ENCODE data around the gene GTF2E1.
"Not testable (repeated sequence)": the region's sequence is repeated elsewhere in the genome, so short reads cannot be mapped to it uniquely, and the experiment has no call there.

GTF2E1 gene

DNA sequence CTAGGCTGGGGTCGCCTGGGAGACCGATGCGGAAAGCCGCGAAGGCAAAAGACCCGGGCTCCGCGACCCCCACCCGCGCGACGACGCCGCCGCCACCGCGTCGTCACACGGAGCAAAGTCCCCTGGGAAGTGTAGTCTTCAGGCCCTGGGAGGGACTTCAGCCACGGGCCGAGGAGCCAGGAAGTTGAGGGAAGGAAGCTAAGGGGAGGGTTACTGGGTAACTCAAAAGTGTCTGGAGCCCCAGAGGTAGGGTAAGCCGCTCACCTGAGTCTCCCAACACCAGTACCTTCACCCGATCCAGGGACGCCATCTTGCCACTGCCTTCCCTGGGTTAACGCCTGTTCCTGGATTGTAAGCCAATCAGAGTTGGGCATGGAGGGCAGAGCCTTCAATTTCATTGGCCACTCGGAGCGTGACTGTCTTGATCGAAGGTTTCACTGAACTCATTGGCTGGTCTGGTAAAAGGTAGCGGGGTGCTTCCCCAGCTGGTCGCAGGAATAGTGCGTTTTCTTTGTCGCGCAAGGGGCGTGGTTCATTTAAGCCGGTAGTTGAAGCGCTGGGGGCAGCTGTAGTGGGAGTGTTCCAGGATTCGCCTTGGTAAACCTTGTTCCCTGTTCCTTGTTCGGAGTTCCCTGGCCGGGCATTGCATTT, at the start of gene GTF2E1, which contains the start of gene RABL3:
Gene GTF2E1, plus strand, starts transcription at position 547 of the 651 bp plus-strand sequence. CDS start 7,809 bp downstream, outside the sequence.
Gene RABL3, minus strand, starts transcription at position 319 of the 651 bp plus-strand sequence. Its CDS starts 9 bp downstream, at position 310.
- peak; percentile 99 for DNase-seq

DNA sequence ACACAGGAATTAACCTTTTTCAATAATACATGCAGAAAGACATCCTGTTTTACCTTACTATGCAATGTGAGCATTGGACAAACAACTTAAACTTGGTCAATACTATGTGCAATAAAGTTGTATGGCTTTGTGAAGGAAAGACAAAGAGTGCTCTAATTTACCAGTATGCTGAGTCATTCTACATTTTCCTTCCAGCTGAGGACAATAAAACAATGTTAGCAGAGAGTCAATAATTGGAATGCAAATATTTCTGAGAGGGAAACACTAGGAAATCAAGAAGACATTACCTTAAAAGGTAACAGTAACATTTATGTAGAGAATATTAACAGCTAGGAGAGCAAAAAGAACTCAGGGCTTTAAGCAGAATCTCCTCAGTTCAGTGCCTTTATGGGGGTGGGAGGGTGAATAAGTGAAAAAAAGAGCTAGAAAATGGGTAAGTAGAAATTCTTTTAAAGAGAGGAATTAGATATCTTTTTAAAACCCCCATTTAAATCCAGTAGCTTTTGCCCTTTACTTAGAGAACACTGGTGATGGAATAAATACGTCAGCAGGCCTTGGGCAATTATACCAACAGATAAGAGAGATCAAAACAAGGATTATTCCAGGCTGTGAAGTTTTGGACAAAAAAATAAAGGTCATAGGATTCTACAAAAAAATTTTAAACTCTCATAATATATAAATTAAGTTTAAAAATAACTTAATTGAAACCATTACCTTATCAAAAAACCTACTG, 48.9 kb upstream of the GTF2E1 start:
- peak; percentile 49 for DNase-seq

DNA sequence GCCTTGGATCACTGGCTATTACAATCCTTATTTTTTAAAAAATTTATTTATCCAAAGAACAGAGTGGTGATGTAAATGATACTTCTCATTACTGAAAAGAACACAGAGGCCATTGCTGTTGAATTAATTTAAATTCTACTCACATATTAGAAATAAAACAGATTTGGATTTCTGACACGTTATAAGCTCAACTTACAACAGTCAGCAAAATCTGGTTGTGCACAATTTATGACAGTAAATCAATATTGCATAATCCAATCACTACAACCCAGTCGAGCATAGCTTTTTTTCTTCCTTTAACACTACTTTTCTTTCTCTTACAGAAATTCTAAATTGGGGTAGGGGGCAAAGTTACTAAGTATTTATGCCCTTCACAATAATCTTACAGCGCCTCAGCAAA, 43.2 kb upstream of the GTF2E1 start:
- DNase-seq: no peak

DNA sequence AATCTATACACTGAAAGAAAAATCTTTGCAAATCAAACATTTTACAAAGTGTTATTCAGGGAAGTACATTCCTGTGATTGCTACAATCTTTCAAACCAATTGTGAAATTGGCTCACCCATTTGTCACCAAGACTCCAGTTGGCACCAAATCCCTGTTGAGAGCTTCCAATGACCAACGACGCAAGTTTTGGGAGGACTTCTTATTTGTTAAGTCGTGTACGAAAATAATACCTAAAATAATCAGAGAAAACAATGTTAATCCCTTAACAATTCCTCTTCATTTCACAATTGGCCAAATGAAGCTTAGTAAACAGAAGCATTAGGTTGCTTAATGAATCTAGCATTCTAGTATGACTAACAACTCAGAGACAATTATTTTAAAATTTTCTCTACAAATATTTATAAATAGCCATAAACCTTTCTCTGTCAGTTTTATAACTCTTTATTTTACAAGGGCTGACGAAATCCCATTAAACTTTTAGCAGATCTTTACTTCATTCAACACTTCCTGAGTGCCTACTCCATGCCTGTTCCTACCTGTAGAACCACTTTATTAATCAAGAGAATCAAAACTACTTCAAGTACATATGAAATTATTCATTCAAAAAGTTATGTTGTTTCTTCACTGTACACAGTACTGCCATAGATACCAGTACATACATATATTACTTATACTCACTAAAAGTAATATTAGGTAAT, 36.5 kb upstream of the GTF2E1 start:
- no peak for DNase-seq

DNA sequence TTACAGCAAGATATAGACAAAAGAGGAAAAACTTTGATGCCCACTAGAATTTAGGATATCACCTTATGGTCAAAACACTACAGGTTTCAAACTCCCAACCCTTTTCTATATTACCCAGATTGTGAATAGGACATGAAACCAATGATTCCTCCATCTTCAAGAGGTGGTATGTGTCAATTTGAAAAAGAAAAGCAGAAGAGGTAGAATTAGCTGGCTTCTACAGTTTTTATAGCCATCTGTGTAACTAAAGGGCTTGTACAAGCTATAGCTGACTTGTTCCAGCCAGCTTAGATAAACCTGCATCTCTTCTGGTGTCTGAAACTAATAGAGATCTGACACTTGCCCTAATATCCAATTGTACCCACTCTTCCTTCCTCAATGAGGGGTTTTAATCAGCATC, 35.6 kb upstream of the GTF2E1 start:
- no peak for DNase-seq

DNA sequence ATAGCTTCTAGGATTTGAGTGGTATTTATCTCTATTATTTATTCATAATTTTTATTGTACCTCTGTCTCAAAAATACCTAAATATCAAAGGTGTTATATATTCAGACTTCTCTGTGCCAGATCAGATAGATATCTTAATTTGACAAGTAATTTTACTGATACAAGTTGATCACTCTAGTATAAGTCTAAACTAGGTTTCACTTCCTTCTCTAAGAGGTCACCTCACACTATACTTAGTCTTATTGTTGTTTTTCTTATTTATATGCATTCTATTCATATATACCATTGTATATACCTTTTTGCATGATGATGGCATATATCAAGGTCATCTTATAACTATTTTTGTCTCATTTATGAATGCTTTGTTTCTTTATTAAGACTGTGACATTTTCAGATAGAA, 34.1 kb upstream of the GTF2E1 start:
- DNase-seq: no peak

DNA sequence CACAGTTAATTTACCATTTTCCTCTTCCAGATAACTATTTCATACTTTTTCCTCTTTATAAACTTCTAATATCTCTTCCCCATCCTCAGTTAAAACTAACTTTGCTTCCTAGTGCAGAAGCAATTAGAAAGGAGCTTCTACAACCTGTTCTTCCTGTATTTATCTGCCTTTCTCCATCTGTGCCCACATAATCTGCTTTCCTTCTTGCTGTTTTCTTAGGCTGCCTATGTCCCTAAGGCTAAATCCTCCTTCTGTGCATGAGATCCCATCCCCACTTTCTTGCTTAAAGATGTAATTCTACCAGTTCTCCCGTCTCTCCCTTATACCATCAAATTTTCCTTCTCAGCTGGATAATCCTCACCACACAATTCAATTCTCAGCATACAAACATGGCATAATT, 32.2 kb upstream of the GTF2E1 start:
- no peak for DNase-seq

DNA sequence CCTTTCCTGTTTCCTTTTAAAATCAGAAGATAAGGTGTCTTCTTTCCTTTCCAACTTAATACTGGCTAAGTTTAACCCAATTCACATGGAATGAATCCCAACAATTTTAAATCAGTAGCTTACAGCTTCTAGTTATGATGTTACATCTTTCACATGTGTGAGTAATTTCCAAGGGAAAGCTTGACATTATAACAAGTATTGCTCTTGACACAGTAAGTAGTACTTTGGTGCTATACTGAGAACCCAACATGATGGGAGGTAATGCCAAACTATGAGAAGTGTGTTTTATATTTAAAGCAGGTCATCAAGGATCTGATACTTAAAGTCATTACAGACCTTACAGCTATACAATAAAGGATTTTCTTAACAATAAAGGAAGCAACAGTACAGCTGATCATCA, 29.3 kb upstream of the GTF2E1 start:
- DNase-seq: no peak

DNA sequence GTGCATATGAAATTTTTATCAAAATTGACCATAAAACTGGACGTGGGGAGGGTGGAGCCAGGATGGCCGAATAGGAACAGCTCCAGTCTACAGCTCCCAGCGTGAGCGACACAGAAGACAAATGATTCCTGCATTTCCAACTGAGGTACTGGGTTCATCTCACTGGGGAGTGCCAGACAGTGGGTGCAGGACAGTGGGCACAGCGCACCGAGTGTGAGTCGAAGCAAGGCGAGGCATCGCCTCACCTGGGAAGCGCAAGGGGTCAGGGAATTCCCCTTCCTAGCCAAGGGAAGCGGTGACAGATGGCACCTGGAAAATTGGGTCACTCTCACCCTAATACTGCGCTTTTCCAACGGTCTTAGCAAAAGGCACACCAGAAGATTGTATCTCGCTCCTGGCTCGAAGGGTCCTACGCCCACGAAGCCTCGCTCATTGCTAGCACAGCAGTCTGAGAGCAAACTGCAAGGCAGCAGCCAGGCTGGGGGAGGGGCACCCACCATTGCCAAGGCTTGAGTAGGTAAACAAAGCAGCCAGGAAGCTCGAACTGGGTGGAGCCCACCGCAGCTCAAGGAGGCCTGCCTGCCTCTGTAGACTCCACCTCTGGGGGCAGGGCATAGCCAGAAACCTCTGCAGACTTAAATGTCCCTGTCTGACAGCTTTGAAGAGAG, 23.2 kb upstream of the GTF2E1 start:
- DNase-seq: not testable (repeated sequence)

DNA sequence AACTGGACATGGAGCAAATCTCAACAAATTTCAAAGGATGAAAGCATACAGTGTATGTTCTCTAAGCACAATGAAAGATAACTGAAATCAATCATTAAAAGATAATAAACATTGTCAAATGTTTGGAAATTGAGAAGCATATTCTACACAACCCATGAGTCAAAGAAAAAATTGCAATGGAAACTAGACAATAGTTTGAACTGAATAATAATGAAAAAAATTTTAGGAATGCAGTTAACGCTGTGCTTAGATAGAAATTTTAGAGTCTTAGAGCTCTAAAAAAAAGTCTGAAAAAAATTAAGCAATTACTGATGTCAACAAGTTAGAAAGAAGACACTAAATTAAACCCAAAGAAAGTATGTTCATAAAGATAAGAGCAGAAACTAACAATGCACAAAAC, 15.8 kb upstream of the GTF2E1 start:
- DNase-seq: no peak

DNA sequence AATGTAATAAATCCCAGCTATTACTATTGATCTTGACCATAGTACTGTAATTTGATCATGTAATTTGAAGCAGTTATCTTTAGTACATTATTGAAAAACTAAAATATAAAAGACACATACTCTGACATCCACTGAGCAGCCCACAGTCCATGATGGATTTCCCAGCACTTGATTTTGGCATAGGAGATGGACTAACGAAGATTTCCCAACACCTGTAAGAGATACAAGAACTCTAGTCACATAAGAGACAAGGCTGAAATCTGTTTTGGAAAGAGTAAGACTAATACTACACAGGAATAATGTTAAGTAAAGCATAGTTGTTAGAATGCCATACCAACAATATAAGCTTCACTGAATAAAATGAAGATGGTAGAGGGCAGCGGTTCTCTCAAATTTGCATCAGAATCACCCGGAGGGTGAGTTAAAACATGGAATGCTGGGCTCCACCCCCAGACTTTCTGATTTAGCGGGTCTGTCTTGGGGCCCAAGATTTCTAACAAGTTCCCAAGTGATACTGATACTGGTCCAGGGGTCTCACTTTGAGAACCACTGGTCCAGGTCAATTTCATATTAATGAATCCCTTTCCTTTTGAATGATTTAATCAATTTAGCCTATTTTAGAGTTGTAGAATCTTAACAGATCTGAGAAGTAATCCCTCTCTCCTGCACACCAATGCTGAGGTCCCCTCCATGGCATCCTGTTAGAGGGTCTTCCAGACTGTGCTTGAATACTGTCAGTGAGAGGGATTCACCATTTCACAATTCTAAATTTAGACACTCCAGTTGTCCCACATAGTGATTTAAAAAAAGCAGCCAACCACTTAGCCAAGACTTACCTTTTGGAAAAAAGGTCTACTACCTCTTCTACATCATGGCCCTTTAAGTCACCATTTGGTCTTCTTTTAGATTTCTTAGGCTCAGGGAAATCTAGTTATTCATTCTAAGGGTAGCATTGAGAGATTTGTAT, 11.7 kb upstream of the GTF2E1 start:
- DNase-seq: no peak

DNA sequence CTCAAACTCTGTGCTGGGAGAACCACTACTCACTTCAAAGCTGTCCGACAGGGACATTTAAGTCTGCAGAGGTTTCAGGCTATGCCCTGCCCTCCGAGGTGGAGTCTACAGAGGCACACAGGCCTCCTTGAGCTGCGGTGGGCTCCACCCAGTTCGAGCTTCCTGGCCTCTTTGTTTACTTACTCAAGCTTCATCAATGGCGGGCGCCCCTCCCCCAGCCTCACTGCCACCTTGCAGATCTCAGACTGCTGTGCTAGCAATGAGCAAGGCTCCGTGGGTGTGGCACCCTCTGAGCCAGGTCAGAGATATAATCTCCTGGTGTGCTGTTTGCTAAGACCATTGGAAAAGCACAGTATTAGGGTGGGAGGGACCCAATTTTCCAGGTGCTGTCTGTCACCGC, 4.5 kb upstream of the GTF2E1 start:
- DNase-seq: not testable (repeated sequence)

DNA sequence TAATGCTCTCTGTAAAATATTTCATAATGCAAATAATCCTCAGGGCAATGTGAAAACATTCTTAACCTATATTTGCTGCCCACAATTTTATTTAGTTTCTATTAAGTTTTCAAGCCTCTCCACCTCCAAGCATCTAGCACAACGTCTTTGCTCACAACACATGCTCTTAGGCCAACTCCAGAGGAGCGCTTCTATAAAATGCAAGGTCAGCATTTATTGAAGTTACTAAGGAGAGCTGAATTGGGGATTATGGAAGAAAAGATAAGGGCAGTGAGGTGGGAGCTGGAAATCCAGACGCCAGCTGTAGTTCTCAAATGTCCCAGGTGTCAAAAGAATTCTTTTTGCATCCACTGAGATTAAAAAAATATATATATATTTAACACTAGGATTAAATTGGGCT, 1.2 kb upstream of the GTF2E1 start:
- no peak for DNase-seq

DNA sequence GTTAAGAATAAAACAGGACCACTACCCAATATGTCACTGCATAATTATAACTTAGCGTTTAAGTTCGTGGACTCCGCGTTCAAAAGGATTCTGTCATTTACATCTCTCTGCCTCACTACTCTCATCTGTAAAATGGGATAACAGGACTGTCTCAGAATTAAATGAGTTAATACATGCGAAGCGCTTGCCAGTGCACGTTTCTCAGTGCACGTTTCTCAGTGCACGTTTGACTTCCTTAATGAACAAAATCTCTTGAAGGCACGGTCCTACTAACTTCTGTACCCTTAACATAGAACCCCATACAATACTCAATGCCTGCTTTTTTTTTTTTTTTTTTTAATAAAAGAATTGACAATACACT, 727 bp upstream of the GTF2E1 start:
- DNase-seq: no peak

DNA sequence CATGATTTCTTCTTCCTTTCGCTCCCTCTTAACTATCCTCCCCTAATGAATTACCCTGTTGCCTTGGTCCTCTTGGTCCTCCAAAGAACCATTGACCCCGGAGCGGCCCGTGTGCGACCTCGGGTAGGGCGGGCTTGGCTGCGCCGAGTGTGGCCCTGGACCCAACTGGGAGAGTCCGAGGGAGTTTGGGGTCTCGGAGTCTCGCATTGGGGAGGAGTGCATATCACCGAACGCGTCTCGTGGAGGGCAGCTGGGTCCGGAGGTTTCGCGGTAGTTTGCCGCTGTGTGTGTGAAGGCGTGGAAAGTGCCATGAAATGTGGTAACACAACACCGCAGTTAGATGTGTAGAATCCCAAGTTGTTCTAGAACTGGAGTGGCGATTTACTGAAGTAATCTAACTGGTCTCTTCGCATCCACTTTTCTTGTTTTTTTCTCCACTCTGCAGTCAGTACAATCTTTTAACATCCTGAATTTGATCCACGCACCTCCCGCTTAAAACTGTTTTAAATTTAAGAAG, 363 bp downstream of the GTF2E1 start:
- DNase-seq: no peak

DNA sequence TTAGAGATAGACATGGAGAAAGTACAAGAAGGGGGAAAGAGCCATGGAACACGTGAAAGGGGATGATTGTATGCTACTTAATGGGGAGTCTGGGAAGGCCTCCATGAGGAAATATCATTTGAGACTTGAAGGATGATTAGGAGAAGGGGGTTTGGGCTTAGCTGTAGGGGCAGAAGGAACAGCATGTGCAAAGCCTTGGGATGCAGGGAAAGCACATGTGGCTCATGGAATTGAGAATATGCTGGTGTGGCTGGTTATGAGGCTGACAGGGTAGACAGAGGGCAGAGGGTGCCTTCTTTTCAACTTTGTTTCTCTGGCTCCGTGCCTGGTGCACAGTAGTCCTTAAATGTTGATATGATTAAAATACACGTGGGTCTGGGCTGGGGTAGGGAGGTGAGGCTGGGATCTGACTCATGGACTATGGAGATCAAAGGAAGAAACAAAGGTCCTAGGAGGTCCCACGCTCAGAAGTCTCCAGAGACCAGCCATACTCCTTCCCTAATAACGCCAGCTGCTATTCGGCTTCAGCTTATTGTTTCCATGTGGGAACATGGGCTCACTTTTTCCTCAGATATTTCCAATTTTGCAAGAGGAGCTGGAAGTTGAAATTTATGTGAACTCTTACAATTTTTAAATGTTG, 1.1 kb downstream of the GTF2E1 start:
- no peak for DNase-seq

DNA sequence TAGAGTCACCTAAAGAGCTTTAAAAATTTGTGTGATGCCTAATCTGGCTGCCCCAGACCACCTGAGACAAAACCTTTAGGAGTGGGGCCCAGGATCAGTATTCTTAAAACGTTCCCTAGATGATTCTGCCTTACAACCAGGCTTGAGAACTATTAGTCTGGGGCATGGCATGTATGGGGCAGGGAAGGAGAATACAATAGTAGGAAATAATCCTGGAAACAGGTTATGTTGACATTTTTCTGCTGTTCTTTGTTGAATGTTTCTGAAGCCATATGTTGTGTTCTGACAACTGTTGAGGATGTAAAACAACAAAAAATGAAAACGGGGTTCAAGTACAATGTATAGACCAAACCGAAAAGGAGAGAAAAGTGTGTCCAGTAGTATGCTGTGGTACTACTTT, 2.9 kb downstream of the GTF2E1 start:
- no peak for DNase-seq

DNA sequence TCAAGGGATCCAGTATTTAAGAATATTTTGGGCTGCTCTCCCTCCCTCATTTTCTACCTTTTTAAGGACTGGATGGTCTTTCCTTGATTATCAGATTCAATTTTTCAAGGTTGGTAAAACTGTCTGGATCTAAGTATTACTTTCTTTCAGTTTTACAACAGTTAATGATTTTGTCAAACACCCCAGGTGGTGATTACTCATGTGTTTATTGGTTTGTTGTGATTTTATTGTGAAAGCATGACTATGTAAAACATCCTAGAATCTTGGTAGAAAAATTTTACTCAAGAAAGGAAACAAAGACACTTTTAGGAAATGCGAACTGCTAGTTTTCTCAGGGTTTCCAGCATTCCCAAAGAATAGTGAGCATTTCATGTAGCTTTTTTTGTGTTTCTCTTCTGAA, 7.3 kb downstream of the GTF2E1 start:
- no peak for DNase-seq

DNA sequence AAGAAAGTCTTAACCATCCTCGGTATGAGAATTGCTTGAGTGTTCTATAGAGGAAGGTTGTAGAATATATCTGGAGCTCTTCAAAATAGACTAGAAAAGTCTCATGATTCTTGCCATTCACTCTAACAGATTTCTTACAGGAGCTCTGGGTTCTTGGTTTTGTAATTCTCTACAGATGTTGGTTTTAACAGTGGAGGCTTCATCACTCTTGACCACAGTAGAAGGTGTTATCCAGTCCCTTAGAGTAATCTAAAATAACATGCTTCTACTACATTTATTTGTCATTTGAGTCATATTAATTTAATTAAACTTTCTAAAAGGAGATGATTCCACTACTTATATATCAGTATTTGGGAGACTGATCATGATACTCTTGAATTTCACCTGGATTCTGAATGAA, 9.7 kb downstream of the GTF2E1 start:
- DNase-seq: no peak

DNA sequence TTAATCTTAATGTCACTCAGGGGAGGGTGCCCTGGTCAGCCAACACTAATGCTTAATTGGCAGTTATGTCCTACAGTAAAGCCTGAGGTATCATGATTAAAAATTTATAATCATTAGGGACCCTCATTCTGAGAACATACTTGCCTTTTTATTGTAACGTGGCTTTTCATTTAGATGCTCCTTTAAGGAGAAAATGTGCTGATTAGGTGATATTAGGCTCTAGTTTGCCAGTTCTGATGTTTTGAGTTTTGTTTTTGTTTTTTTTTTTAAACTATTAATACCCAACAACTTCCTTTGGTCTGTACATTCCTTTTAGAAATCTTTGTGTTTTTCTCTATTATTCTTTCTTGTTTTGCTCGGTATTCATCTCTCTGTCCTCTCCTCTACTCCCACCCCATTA, 10.3 kb downstream of the GTF2E1 start:
- DNase-seq: no peak

DNA sequence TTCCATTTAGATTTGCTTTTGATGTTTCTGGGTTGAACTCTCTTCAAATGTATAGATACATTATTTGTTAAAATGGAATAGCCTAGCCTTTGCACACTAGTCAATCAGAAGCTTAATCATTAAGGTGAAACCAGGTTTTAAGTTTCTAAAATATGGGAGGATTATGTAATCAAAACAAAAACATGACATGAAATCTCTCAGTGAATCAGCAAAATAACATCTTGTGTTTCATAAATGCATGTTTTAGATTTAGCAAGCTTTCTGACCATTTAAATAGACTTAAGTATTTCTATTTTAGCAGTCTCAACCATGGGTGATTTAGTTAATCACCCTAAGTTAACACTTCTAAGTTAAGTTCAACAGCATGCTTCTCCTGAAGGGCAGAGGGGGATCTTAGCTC, 11.3 kb downstream of the GTF2E1 start:
- DNase-seq: no peak

DNA sequence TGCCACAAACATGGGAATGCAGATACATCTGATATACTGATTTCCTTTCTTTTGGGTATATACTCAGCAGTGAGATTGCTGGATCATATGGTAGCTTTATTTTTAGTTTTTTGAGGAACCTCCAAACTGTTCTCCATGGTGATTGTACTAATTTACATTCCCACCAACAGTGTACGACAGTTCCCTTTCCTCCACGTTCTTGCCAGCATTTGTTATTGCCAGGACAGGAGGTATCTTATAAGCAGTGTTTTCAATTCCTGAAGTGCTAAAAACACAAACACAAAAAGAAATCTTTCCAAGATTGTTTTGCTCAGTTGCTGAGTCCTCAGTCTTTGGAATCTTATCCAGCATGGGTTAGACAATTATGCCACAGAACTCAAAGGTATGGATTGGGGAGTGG, 13.5 kb downstream of the GTF2E1 start:
- no peak for DNase-seq

Data from OCI-M1 (cell line).